Measurements from ENCODE around the gene GNG12.
"Not testable (repeated sequence)": the region's sequence is repeated elsewhere in the genome, so short reads cannot be mapped to it uniquely, and the experiment has no call there.

The GNG12 gene

DNA sequence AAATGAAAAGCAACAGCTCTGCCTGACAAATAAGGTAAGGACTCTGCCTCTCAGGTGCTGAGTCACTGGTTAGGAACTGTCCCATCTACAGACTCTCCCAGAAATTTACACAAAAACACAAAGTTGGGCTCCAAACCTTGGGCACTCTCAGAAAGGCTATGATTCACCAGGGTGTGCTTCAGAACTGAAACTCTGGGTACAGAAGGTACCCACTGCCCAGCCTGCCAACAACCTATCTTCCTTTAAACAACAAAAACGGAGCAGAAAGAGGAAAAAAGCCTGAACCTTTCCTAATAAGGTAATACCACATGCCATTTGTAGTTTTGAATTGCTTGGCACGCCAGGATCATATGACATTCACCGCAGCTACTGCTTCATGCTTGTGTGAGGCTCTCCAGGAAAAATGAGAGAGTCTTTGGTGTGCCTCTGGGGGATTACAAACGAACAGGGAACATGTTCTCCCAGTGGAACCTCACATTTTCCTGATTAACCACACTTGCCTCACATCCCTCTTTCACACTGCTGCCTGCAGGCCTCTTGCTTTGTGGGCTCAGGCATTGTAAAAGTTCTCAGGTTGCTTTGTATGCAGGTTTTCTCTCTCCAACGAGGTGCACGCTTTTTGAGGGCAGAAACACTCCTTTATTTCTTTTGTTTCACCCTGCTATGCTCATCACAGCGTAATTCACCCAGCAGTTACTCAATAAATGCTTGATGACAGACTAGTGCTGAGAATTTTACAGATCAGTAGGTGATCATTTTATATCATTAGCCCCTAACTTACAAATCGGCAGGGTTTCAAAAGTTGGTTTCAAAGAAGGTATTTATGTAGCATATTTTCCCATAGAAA lies 83.2 kb downstream of the GNG12 start:
- no peak for DNase-seq

DNA sequence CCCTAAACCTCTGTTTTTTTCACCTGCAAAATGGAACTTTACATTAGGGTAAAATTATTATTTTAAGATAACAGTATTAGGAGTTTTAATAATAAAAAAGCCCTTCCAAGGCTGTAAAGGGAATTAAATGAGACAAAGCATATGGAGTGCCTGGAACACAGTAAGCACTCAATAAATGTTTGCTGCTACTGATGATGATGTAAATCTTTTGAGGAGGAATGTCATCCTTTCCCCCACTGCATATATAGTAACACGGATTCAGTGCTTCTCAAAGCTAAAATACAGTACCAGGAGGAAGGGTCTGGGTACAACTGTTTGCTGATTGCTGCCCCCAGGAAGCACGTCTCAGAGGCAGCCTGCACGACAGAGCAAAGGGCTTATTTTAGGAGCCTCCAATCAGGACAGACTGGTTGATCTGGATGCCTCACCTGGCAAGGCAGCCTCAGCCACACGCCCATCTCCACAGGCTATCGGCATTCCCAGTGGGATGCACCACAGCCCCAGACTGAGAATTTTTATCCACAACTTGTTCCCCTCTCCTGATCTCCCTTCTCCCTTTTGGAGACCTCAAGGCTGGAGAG lies 83.9 kb downstream of the GNG12 start:
- DNase-seq: no peak

DNA sequence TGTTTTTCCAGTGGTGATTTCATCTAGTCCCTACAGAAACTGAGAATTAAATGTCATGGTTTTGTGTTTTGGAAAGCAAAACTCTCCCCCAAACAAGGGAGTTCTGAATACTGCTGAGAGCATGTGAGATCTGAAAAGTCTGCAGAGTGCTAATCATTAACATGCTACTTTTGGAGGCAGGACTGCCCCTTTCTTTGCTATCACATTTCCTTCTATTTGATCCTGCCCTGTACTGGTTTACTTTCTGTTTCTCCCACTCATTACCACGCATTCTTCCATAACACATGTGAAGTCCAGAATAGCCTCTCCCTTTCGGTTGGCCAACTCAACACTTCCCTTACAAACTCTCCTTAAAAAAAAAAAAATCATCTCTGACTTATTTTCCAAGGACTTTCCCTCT lies 84.6 kb downstream of the GNG12 start:
- DNase-seq: no peak

DNA sequence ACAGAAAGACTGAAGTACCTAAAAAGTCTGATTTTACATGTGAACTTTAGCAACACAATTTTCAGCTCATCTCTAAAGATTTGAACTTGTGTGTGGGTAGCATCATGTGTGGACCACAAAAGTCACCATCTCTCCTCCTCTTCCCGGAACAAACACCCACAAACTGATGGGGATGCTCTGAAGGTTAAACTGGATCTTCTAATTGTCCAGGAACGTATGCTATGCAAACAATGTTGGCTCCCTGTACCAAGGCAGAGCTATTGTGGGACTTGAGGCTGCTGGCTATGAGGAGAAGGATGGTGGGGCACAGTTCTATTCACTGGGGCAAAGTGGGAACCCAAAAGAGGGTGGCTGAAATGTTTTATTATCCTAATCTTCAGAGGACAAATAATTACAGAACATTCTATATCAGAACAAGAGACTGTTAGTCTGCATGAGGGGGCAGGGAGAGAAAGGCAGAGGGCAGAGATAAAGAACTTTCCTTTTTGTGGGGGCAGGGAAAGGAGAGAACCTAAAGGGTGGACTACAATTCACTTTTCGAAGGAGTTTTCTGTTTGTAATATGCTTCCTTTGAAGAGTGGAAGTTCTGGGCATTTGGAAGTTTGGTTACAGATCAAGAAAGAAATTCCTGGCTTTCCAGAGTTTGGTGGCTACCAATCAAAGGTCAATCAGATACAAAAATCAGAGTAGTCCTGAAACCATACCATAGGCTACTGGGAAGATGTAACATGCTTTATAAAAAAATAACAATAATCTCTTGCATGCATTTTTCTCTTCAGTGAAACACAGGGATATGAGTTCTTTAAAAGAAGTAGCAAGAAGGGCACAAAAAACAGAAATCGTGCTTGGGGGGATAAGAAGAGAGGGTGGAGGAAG lies 85.4 kb downstream of the GNG12 start:
- DNase-seq: no peak

DNA sequence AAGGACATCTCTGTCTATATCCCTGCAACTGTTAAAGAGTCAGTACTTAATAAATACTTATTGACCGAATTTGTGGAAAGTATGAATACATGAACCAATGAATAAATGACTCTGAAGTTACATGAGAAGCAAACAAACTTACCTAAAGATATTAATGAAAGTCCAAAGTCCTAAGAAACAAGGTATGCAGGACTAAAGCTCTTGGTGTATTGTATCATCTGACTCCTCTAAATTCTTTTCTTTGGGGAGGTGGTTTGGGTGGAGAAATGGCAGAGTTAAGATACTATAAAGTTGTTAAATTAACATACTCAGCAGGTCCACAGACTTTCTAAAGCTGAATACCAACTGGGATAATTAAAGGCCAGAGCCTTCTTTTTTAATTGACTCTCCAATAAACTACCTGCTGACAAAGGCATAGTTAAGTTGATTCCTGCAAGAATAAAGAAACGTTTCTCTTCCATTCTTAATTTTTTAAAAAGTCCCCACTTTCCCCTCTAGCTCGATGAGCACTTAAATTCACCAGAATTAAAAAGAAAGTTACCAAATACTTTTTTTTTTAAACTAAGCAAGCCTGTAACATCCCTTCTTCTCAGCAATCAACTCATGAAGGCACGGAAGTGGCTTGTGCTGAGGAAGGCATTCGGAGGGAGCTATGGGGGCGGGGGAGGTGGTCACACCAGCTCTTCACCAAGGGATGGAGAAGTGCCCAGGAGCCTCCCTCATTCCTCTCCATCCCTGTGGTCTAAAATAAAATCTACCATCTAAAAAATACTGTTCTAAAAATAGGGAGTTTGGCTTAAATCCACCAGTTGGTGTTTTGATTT lies 87.2 kb downstream of the GNG12 start:
- DNase-seq: no peak

GRCh38 chr1:67743072-67743725 lies 90.1 kb downstream of the GNG12 start:
- no peak for DNase-seq

GRCh38 chr1:67741736-67742135 lies 91.5 kb downstream of the GNG12 start:
- DNase-seq: no peak

DNA sequence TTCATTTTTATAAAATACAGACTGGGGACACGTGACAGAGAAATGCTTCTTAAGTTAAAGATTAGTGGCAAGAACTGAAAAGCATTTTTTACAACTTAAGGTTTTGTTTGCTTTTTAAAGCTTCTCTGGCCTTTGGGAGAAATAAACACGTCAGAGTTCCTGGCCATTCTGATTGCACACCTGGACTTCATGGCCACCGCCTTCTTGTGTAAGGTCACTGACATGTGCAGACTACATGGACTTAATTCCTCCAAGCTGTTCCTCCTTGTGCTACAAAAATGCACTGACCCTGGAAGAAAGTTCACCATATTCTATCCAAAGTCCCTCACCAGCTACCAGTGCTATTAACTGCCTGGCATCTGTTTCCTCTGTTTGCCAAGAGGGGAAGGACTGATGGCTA lies 92.1 kb downstream of the GNG12 start:
- no peak for DNase-seq

DNA sequence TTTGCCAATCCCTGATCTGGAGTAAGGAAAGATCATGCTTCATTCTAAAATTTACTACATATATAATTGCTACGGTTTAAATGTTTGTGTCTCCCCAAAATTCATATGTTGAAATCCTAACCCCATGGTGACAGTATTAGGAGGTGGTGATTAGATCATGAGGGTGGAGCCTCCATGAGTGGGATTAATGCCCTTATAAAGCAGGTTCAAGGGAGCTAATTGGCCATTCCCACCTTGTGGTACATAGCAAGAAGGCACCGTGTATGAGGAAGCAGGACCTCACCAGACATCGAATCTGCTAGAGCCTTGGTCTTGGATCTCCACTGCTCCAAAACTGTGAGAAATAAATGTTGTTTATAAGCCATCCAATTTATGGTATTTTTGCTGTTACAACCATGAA lies 92.7 kb downstream of the GNG12 start:
- DNase-seq: no peak

DNA sequence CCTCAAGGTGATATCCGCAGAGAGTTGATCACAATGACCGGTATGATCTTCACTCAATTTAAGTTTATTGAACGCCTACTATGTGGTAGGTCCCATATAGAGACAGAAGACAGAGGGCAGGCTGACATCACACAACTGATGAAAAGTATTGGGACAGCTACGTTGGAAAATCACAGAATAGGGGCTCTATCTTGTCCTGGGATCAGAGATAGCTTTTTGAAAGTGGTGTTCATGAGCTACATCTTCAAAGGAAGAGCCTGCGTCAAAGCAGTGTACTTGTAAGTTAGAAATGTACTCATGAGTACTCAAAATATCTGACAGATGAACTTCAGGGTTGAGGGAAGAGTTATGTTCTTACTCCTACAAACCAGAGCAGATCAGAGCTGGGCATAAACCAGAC lies 93.9 kb downstream of the GNG12 start:
- DNase-seq: no peak

DNA sequence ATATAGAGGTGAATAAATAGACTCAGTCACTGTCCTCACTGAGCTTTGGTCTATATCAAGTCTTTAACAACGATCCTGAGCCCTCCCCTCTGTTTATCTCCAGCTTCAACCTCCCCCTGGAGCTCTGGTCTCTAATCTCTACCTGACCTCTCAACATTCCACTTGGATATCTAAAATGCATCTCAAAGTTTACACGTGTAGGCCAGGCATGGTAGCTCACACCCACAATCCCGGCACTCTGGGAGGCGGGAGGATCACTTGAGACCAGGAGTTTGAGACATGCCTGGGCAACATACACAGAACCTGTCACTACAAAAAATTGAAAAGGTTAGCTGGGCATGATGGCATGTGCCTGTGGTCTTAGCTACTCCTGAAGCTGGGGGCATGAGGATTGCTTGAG lies 94.9 kb downstream of the GNG12 start:
- no peak for DNase-seq

DNA sequence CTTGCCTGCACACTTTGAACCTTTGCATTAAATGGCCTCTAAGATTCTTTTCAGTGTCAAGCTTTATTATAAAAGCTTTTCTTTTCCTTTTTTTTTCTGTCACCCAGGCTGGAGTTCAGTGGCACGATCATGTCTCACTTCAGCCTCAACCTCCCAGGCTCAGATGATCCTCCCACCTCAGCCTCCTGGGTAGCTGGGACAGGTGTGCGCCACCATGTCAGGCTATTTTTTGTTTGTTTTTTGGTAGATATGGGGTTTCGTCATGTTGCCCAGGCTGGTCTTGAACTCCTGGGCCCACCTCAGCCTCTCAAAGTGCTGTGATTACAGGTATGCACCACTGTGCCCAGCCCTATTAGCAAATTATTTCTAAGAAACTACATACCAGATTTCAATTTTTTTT lies 95.4 kb downstream of the GNG12 start:
- no peak for DNase-seq

- no peak for DNase-seq
These were observed 96.5 kb downstream of the GNG12 start for GRCh38 chr1:67736750-67737149.

DNA sequence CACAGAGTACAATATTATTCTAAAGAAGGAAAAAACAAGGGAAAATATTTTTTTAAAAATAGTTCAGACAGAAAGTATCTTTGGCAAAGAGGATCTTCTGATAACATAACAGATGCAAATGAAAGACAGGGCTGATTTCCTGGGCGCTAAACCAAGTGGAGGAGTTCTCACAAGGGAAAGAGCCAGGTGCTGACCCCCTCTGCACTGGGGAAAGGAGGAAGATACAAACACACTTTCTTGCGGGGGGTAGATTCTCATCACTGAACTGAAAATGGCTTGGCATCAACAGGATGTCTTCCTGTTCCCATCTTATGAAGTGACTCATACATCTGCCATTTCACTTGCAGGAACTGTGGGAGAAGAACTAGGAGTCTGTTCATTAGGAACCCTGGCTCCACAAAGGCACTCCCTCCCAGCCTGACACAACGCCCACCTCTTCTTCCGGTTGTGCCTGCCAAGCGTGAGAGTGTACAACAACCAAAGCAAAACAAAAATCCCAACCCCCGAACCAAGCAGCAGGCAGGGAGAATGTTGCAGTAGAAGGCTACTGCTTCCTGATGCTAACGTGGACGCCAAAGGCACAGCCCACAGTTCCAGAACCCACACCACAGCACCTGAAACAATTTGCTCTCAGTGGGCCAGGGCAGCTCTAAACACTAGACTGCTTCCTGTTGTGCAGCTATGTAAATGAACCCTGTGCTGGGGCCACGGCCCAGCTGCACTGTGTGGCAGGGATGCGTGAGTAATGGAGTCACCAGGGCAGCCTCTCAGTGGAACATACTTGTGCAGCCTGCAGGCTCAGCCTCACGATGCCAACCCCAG lies 97.2 kb downstream of the GNG12 start:
- DNase-seq: no peak

DNA sequence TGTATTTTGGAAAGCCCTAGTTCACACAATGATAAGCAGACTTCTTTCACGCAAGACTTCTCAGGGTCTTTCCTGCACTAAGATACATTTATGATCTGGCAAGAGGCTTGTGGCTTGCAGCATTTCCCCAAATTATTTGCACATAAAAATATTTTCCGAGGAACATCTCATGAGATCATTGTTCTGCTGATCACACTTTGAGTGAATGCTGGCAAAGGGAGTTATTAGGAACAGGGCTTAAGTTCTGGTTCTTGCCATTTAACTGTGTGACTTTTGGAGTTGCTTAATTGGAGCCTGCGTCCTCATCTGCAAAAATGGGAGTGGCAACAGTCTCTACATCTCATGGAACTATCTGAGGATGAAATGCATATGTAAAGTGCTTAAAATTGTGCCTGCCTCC lies 98.1 kb downstream of the GNG12 start:
- DNase-seq: no peak

DNA sequence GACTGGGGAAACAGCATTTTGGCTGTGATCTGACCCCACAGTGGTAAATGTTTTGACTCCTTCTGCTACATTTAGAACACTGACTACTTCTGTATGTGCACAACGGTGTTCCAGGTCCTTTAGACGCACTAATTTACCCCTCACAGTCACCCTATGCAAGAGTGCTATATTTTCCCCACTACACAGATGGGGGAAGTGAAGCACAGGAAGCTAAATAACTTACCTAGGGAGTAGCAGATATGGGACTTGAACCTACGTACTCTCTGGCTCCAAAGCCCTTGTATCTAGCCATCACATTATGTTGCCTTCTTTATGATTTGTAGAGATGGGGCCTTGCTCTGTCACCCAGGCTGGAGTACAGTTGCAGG lies 99.0 kb downstream of the GNG12 start:
- no peak for DNase-seq

DNA sequence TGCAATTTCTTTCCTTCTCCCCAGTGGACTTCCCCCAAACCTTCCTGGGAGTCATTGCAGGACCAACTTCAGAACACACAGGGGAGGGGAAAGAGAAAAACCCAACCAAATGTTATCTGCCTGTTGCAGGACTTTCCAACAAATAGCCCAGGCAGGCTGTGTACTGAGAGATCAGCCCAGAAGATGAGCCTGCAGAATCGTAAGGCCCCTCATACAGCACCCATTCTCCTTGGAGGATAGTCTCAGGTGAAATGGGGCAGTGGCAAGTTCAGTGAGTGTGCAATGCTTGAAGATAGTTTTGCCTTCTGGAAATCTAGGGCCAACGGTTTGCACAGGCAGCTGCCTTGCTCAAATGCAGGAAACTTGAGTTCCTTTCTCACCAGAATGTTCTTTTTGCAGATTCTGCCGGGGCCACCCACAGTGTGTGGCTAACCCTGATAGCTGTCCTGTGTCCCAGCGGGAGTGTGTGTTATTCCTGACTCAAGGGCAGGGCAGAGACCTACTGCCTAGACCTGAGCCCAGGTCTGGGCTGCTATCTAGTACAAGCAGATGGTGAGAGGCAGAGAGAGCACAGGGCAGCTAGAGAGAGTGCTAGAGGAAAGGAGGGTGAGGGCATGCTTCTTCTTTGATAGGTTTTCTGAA lies 99.5 kb downstream of the GNG12 start:
- DNase-seq: no peak

DNA sequence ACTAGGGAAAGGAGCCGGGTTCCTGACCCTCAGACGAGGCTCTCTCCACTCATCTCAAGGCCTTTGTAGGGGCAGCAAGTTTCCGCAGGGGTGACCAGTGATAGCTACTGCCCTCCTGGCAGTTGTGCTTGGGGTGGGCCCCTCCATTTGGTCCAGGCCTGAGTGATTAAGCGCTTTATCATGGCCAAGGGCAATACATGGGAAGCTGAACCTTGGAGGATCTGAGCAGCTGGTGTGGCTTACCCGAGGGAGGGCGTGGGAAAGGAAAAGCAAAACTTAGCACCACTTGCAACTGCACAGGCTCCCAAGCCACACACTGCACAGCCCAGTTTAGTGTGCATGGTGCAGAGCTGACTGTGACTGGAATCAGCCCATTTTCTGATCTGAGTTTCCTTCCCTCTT lies 100.5 kb downstream of the GNG12 start:
- no peak for DNase-seq

GRCh38 chr1:67731322-67731721 lies 101.9 kb downstream of the GNG12 start:
- DNase-seq: no peak

DNA sequence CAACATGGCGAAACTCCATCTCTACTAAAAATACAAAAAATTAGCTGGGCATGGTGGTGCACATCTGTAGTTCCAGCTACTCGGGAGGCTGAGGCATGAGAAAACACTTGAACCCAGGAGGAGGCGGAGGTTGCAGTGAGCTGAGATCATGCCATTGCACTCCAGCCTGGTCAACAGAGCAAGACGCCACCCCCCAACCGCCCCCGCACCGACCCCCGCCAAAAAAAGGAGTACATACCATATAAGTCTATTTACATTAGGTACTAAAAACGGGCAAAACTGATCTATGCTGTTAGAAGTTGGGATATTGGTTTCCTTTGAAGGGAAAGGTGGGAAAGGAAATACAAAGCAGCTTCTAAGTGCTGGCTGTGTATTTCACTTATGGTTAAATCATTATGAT lies 103.0 kb downstream of the GNG12 start:
- DNase-seq: not testable (repeated sequence)

- DNase-seq: no peak
These were observed 103.4 kb downstream of the GNG12 start for GRCh38 chr1:67729872-67730271.

All from NCI-H1436 treated with DMSO at 0.1 percent for 48 hours (cell line).